ENCODE results near the gene SCCPDH.

DNA sequence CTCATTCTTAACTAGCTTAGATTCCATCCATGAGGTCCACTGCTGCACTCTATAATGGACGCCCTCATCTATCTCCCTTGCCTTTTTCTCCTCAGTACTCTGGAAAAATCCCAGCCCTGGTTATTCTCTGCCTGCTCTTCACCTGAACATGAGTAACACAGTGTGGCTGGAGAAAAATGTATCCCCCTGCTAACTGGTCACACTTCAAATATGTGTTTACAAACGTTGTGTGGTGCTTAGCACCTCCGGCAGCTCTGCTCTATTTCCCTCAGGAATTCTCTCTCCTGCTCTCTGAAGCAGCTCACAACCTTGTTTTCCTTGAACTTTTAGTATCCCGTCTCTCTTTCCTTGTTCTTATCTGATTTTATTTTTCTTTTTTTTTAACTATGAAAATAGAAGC is 4.1 kb downstream of the SCCPDH start:
- TF ChIP-seq, protein P1, sequence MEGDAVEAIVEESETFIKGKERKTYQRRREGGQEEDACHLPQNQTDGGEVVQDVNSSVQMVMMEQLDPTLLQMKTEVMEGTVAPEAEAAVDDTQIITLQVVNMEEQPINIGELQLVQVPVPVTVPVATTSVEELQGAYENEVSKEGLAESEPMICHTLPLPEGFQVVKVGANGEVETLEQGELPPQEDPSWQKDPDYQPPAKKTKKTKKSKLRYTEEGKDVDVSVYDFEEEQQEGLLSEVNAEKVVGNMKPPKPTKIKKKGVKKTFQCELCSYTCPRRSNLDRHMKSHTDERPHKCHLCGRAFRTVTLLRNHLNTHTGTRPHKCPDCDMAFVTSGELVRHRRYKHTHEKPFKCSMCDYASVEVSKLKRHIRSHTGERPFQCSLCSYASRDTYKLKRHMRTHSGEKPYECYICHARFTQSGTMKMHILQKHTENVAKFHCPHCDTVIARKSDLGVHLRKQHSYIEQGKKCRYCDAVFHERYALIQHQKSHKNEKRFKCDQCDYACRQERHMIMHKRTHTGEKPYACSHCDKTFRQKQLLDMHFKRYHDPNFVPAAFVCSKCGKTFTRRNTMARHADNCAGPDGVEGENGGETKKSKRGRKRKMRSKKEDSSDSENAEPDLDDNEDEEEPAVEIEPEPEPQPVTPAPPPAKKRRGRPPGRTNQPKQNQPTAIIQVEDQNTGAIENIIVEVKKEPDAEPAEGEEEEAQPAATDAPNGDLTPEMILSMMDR (IDR thresholded peaks at IDR 0.05; ENCODE audit: low read depth, low read length) = no peak
- no peak for TF ChIP-seq EZH2phosphoT487 (IDR thresholded peaks at IDR 0.05; ENCODE audit: low read depth)
